Measurements from ENCODE around the gene IFIH1. TPM values are rescaled to one million over a fixed set of nuclear protein-coding genes. Genes with fewer than 3 reads are reported as not detected.

IFIH1 gene
- 90.5 and 94.0 TPM in 2 replicates for total RNA-seq

DNA sequence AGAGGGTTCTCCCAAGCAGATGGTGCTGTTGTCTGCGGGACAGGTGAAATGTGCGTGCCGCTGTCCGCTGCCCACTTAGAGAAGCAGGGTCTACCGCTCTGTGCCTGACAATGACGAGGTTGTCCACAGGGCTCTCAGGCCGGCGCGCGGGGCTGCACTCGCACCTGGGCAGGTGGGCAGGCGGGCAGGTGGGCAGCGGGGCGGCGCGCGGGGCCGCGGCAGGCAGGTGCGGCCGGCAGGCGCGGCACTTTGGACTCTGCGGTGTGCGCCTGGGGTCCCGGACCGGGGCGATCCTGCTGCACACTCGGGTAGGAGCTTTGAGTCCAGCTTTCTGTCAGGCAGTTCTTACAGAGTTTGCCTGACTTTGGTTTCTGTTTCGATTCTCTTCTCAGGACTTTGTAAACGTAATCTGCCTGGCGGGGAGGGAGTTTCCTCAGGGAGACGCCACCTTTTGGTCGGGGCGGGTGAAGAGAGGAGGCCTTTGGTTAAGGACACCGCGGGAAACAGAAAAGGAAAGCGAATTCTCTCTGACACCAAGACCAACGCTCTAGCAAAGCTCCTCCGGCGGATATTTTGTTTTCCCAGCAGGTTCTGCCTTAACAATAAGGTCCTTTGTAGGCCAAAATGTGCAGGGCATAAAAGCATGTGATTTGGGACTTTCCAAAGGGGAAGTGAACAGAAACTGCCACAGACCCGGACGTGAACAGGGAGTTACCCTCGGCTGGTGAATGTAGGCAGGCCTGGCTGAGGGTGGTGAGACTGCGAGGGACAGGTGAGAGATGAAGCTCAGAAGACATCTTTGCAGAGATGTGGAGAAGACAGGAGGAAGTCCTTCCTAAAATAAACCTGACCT lies at the start of gene IFIH1:
IFIH1 (minus strand) TSS at position 357 of the 853 bp plus-strand sequence. CDS start 377 bp downstream, outside the sequence.
- intact Hi-C loops (cut with micrococcal nuclease) = loop anchor here (1.0 to 10.0 kb wide), 14 partner anchors 9 to 1914 kb away; partner anchors contain the start of genes DPP4, GCA, PSMD14 and RBMS1

DNA sequence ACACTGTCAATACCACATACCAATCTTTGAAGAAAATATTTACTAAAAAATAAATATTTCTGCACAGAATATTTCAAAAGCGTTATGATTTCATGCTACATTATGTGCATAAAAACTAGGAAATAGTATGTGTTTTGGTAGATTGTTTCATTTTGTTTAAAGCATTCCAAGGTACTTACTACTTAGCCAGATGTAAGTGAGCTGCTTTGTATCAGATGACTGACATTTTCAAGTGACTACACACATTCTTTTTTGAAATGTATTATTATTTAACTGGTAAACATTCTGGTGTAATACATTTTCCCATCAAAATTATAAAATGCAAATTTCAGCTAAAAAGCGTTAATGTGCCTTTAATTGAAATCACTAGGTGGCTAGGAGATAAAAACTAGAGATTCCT lies 46.9 kb upstream of the IFIH1 start:
- intact Hi-C loops (cut with micrococcal nuclease) = no loop called here

GRCh38 chr2:162344617-162344950 lies 26.1 kb upstream of the IFIH1 start:
- intact Hi-C loops (cut with micrococcal nuclease) = loop anchor here (1.0 to 5.0 kb wide), 6 partner anchors 10 to 1036 kb away; partner anchors contain the start of genes DPP4, IFIH1 and PSMD14

- intact Hi-C loops (cut with micrococcal nuclease) = loop anchor here (1.0 to 5.0 kb wide), 6 partner anchors 10 to 1035 kb away; partner anchors contain the start of genes DPP4, IFIH1 and PSMD14
Observed at GRCh38 chr2:162343824-162344616, 25.5 kb upstream of the IFIH1 start, which contains the start of gene GCA. TSS of gene GCA (plus strand) at chr2:162344132. CDS start at chr2:162344249, 117 bp downstream.

GRCh38 chr2:162343492-162343823 lies 25.0 kb upstream of the IFIH1 start:
- intact Hi-C loops (cut with micrococcal nuclease) = loop anchor here (5.0 kb wide), 1 partner anchor 271 kb away; the partner anchor contains the start of gene DPP4

DNA sequence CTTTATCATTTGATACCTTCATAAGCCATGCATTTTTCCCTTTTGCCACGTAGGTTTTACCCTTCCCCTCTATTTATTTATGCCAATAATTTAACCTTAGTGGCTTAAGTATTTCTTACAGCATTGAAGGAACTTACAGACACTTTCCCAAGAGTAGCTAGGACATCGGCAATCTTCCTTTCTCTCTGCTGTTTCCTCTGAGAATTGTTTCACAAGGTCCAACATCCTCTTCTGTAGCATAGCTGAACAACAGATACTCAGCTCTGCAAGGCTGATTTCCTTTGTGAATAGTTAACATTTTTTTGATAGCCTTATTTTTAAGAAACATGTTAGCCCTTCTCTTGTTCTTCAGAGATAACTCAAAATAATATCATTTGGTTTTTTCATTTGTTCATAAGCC lies 24.4 kb upstream of the IFIH1 start:
- intact Hi-C loops (cut with micrococcal nuclease) = loop anchor here (5.0 kb wide), 1 partner anchor 271 kb away; the partner anchor contains the start of gene DPP4

GRCh38 chr2:162342321-162342720 lies 23.8 kb upstream of the IFIH1 start:
- intact Hi-C loops (cut with micrococcal nuclease) = loop anchor here (5.0 kb wide), 1 partner anchor 270 kb away; the partner anchor contains the start of gene DPP4

DNA sequence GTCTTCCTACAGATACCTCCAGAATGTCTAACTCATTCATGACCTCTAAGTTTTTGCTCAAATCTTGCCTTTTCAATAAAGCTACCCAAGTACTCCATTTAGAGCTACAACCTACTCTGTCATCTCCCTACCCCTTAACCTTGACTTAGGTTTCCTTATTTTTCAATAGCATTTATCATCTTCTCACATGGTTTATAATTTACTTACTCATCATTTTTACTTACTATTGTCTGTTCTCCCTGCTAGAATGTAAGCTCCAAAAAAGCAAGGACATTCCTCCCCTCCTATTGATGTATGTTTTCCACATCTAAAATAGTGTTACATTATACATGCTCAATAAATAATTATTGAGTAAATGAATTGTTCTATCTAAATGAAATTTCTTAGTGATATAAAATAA lies 22.3 kb upstream of the IFIH1 start:
- intact Hi-C loops (cut with micrococcal nuclease) = loop anchor here (5.0 kb wide), 1 partner anchor 269 kb away; the partner anchor contains the start of gene DPP4

DNA sequence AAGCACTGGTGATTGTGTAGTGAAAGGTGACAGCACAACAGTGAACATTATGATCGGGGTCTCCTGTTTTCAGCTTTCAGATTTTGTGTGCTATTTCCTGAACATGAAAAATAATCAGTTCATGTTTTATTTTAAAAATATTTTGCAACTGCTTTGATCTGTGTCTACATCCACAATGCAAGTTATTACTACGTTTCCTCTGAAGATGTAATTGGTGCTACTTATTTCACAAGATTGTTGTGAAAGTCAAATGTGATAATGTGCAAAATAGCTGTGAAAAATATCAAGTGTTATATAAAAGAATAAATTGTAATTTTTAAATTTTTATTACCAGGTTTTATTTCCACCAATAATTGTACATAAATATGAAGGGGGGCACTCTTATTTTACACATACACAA lies 19.4 kb upstream of the IFIH1 start:
- intact Hi-C loops (cut with micrococcal nuclease) = no loop called here

DNA sequence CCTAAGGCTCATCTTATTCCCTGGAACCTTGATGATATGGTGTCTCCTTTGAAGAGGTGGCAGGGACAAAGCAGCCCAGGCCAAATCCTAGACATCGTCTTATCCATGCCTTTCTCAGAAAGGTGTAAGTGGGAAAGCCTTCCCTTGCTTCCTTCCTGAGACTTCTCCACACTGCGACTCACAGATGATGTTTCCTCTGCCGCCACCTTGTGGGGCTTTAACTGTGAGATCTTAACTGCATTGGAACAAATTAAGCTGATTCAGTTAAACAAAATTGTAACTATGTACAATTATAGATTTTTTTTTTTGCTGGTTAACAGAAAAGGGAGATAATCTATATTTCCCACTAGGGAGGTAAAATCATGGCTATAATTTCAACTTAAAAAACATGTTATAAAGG lies 15.5 kb upstream of the IFIH1 start:
- intact Hi-C loops (cut with micrococcal nuclease) = loop anchor here (1.0 to 2.0 kb wide), 5 partner anchors 10 to 181 kb away; partner anchors contain the start of genes GCA and IFIH1

- intact Hi-C loops (cut with micrococcal nuclease) = no loop called here
Observed at GRCh38 chr2:162330881-162331280, 12.4 kb upstream of the IFIH1 start.

GRCh38 chr2:162328424-162329157 lies 10.1 kb upstream of the IFIH1 start:
- intact Hi-C loops (cut with micrococcal nuclease) = no loop called here

DNA sequence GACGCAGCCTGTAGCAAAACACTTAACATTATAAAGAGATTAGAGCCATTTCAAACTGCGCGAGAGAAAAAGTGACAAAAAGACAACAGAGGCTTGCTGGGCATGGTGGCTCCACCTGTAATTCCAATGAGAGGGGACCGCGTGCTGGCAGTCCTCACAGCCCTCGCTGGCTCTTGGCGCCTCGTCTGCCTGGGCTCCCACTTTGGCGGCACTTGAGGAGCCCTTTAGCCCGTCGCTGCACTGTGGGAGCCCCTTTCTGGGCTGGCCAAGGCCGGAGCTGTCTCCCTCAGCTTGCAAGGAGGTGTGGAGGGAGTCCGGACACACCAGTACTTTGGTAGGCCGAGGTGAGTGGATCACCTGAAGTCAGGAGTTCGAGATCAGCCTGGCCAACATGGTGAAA lies 9.3 kb upstream of the IFIH1 start:
- intact Hi-C loops (cut with micrococcal nuclease) = loop anchor here (1.0 kb wide), 2 partner anchors 9 to 16 kb away; partner anchors contain the start of gene GCA

- intact Hi-C loops (cut with micrococcal nuclease) = loop anchor here (1.0 kb wide), 2 partner anchors 8 to 17 kb away; partner anchors contain the start of gene GCA
Observed at GRCh38 chr2:162327134-162327769, 8.8 kb upstream of the IFIH1 start.

DNA sequence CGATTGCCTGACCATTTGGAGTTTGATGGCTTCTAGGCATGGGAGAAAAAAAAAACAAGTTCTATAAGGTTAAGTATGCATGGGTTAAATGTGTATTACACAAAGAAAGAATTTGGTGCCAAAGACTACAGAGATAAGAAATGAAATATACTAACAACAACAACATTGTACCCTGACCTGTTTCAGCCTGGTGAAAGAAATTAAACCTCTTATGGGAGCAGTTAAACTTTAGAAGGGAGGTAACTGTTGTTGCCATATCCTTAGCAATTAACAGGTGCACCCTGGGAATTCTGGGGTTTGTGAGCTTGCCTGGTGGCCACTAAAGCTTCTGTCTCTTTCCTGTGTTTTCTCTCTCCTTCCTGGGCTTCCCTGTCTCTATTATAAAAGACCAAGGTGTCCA lies 6.5 kb upstream of the IFIH1 start:
- intact Hi-C loops (cut with micrococcal nuclease) = no loop called here

GRCh38 chr2:162320864-162321517 lies 2.5 kb upstream of the IFIH1 start:
- intact Hi-C loops (cut with micrococcal nuclease) = no loop called here

- intact Hi-C loops (cut with micrococcal nuclease) = loop anchor here (1.0 to 10.0 kb wide), 13 partner anchors 15 to 1913 kb away; partner anchors contain the start of genes DPP4, GCA, PSMD14 and RBMS1
Observed at GRCh38 chr2:162317861-162318327, 590 bp downstream of the IFIH1 start.

- intact Hi-C loops (cut with micrococcal nuclease) = loop anchor here (2.0 to 10.0 kb wide), 5 partner anchors 245 to 1912 kb away; partner anchors contain the start of genes DPP4 and RBMS1
Observed at GRCh38 chr2:162317058-162317742, 1.3 kb downstream of the IFIH1 start.

GRCh38 chr2:162316590-162316989 lies 1.9 kb downstream of the IFIH1 start:
- intact Hi-C loops (cut with micrococcal nuclease) = loop anchor here (2.0 to 10.0 kb wide), 5 partner anchors 244 to 1912 kb away; partner anchors contain the start of genes DPP4 and RBMS1

Data from T-helper 1 cell treated with Interleukin-12 subunit alpha and Interleukin-12 subunit beta and Interleukin-4 antibody, amounts not matched to agents 30 ng/mL and 1 ng/mL, for 36 hours (primary cell).